ENCODE measurements around the gene ADGRG3.

ADGRG3 gene

DNA sequence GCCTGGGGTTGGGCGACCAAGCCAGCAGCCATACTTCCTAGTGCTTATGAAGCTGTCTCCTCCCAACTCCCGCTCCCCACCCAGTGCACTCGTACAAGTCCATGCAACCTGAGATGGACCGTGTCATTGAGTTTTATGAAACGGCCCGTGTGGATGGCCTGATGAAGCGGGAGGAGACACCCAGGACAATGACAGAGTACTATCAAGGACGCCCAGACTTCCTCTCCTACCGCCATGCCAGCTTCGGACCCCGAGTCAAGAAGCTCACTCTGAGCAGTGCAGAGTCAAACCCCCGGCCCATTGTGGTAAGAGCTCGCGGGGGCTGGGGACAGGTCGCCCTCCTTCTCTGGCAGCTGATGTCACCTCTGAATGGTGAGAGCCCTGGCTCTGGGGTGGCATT is 56.4 kb downstream of the ADGRG3 start:
- TF ChIP-seq, protein P1, sequence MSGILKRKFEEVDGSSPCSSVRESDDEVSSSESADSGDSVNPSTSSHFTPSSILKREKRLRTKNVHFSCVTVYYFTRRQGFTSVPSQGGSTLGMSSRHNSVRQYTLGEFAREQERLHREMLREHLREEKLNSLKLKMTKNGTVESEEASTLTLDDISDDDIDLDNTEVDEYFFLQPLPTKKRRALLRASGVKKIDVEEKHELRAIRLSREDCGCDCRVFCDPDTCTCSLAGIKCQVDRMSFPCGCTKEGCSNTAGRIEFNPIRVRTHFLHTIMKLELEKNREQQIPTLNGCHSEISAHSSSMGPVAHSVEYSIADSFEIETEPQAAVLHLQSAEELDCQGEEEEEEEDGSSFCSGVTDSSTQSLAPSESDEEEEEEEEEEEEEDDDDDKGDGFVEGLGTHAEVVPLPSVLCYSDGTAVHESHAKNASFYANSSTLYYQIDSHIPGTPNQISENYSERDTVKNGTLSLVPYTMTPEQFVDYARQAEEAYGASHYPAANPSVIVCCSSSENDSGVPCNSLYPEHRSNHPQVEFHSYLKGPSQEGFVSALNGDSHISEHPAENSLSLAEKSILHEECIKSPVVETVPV (CRISPR knock-in tag; IDR thresholded peaks at IDR 0.05): no peak
- no peak for TF ChIP-seq SNAI2 (CRISPR knock-in tag; IDR thresholded peaks at IDR 0.05)
- no peak for TF ChIP-seq ZNF70 (CRISPR knock-in tag; IDR thresholded peaks at IDR 0.05)
- no peak for TF ChIP-seq ZFP3 (CRISPR knock-in tag; IDR thresholded peaks at IDR 0.05)
- TF ChIP-seq, protein P2, sequence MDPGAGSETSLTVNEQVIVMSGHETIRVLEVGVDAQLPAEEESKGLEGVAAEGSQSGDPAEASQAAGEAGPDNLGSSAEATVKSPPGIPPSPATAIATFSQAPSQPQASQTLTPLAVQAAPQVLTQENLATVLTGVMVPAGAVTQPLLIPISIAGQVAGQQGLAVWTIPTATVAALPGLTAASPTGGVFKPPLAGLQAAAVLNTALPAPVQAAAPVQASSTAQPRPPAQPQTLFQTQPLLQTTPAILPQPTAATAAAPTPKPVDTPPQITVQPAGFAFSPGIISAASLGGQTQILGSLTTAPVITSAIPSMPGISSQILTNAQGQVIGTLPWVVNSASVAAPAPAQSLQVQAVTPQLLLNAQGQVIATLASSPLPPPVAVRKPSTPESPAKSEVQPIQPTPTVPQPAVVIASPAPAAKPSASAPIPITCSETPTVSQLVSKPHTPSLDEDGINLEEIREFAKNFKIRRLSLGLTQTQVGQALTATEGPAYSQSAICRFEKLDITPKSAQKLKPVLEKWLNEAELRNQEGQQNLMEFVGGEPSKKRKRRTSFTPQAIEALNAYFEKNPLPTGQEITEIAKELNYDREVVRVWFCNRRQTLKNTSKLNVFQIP (CRISPR knock-in tag; IDR thresholded peaks at IDR 0.05; ENCODE audit: borderline replicate concordance, low read depth): no peak
- no peak for TF ChIP-seq CSDC2 (CRISPR knock-in tag; IDR thresholded peaks at IDR 0.05)
- TF ChIP-seq, protein P3, sequence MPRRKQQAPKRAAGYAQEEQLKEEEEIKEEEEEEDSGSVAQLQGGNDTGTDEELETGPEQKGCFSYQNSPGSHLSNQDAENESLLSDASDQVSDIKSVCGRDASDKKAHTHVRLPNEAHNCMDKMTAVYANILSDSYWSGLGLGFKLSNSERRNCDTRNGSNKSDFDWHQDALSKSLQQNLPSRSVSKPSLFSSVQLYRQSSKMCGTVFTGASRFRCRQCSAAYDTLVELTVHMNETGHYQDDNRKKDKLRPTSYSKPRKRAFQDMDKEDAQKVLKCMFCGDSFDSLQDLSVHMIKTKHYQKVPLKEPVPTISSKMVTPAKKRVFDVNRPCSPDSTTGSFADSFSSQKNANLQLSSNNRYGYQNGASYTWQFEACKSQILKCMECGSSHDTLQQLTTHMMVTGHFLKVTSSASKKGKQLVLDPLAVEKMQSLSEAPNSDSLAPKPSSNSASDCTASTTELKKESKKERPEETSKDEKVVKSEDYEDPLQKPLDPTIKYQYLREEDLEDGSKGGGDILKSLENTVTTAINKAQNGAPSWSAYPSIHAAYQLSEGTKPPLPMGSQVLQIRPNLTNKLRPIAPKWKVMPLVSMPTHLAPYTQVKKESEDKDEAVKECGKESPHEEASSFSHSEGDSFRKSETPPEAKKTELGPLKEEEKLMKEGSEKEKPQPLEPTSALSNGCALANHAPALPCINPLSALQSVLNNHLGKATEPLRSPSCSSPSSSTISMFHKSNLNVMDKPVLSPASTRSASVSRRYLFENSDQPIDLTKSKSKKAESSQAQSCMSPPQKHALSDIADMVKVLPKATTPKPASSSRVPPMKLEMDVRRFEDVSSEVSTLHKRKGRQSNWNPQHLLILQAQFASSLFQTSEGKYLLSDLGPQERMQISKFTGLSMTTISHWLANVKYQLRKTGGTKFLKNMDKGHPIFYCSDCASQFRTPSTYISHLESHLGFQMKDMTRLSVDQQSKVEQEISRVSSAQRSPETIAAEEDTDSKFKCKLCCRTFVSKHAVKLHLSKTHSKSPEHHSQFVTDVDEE (CRISPR knock-in tag; IDR thresholded peaks at IDR 0.05): no peak
- no peak for TF ChIP-seq ISL1 (CRISPR knock-in tag; IDR thresholded peaks at IDR 0.05)
- TF ChIP-seq TOX (CRISPR knock-in tag; IDR thresholded peaks at IDR 0.05; ENCODE audit: borderline replicate concordance): no peak
- TF ChIP-seq ZC3H10 (CRISPR knock-in tag; IDR thresholded peaks at IDR 0.05): no peak
- no peak for TF ChIP-seq TCF4 (CRISPR knock-in tag; IDR thresholded peaks at IDR 0.05; ENCODE audit: borderline replicate concordance)
- TF ChIP-seq GLIS3 (CRISPR knock-in tag; IDR thresholded peaks at IDR 0.05): no peak
- TF ChIP-seq RARB (CRISPR knock-in tag; IDR thresholded peaks at IDR 0.05): no peak
- no peak for TF ChIP-seq ZFP30 (CRISPR knock-in tag; IDR thresholded peaks at IDR 0.05)
- TF ChIP-seq OSR1 (CRISPR knock-in tag; IDR thresholded peaks at IDR 0.05): no peak
- ATAC-seq: no peak

DNA sequence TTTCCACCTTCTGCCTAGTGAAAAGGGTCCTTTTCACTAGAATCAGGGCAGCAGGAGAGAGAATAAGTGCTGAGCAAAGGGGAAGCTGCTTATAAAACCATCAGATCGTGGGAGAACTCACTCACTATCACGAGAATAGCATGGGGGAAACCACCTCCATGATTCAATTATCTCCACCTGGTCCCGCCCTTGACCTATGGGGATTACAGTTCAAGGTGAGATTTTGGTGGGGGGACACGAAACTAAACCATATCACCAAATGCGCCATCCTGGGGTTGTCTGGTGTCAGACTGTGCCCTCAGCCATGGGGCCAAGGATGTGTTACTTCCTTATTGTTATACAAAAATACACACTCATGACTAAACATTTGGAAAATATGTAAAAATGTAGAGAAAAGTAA is 57.0 kb downstream of the ADGRG3 start:
- no peak for TF ChIP-seq SNAI2 (CRISPR knock-in tag; IDR thresholded peaks at IDR 0.05)
- TF ChIP-seq, protein P4, sequence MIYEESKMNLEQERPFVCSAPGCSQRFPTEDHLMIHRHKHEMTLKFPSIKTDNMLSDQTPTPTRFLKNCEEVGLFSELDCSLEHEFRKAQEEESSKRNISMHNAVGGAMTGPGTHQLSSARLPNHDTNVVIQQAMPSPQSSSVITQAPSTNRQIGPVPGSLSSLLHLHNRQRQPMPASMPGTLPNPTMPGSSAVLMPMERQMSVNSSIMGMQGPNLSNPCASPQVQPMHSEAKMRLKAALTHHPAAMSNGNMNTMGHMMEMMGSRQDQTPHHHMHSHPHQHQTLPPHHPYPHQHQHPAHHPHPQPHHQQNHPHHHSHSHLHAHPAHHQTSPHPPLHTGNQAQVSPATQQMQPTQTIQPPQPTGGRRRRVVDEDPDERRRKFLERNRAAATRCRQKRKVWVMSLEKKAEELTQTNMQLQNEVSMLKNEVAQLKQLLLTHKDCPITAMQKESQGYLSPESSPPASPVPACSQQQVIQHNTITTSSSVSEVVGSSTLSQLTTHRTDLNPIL (CRISPR knock-in tag; IDR thresholded peaks at IDR 0.05; ENCODE audit: low read depth): no peak
- TF ChIP-seq, protein P5, sequence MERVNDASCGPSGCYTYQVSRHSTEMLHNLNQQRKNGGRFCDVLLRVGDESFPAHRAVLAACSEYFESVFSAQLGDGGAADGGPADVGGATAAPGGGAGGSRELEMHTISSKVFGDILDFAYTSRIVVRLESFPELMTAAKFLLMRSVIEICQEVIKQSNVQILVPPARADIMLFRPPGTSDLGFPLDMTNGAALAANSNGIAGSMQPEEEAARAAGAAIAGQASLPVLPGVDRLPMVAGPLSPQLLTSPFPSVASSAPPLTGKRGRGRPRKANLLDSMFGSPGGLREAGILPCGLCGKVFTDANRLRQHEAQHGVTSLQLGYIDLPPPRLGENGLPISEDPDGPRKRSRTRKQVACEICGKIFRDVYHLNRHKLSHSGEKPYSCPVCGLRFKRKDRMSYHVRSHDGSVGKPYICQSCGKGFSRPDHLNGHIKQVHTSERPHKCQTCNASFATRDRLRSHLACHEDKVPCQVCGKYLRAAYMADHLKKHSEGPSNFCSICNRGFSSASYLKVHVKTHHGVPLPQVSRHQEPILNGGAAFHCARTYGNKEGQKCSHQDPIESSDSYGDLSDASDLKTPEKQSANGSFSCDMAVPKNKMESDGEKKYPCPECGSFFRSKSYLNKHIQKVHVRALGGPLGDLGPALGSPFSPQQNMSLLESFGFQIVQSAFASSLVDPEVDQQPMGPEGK (CRISPR knock-in tag; IDR thresholded peaks at IDR 0.05; ENCODE audit: borderline replicate concordance): no peak
- no peak for TF ChIP-seq PPARA (CRISPR knock-in tag; IDR thresholded peaks at IDR 0.05; ENCODE audit: borderline replicate concordance)
- TF ChIP-seq ZC3H10 (CRISPR knock-in tag; IDR thresholded peaks at IDR 0.05): no peak
- TF ChIP-seq, protein P2 (CRISPR knock-in tag; IDR thresholded peaks at IDR 0.05; ENCODE audit: borderline replicate concordance, low read depth): no peak
- no peak for TF ChIP-seq ZNF8 (CRISPR knock-in tag; IDR thresholded peaks at IDR 0.05)
- no peak for TF ChIP-seq RARB (CRISPR knock-in tag; IDR thresholded peaks at IDR 0.05)
- TF ChIP-seq ESRRG (CRISPR knock-in tag; IDR thresholded peaks at IDR 0.05): no peak
- TF ChIP-seq, protein P3 (CRISPR knock-in tag; IDR thresholded peaks at IDR 0.05): no peak
- TF ChIP-seq TCF4 (CRISPR knock-in tag; IDR thresholded peaks at IDR 0.05; ENCODE audit: borderline replicate concordance): no peak
- no peak for TF ChIP-seq OSR1 (CRISPR knock-in tag; IDR thresholded peaks at IDR 0.05)
- no peak for TF ChIP-seq ZNF565 (CRISPR knock-in tag; conservative IDR thresholded peaks at IDR 0.05; ENCODE audit: low read depth)
- TF ChIP-seq TOX (CRISPR knock-in tag; IDR thresholded peaks at IDR 0.05; ENCODE audit: borderline replicate concordance): no peak
- no peak for TF ChIP-seq CSDC2 (CRISPR knock-in tag; IDR thresholded peaks at IDR 0.05)
- TF ChIP-seq ZNF70 (CRISPR knock-in tag; IDR thresholded peaks at IDR 0.05): no peak
- no peak for TF ChIP-seq ISL1 (CRISPR knock-in tag; IDR thresholded peaks at IDR 0.05)
- TF ChIP-seq, protein P1 (CRISPR knock-in tag; IDR thresholded peaks at IDR 0.05): no peak
- ATAC-seq: no peak
